HEK293T (cell line): Measurements from ENCODE around the gene KAT6B.

Source experiments
- BHLHE40 ChIP-seq: fragments of 450-650 bp; IDR thresholded peaks from 2 replicates; pipeline ENCODE4 v1.6.1; 2016; ENCODE audit warnings: mild to moderate bottlenecking, moderate library complexity, borderline replicate concordance
- ELF4 ChIP-seq: fragments of 450-650 bp; IDR thresholded peaks from 2 replicates; pipeline ENCODE4 v1.6.1; 2017; ENCODE audit warnings: antibody characterized with exemption
- FOXK2 ChIP-seq: fragments of 450-650 bp; IDR thresholded peaks from 2 replicates; pipeline ENCODE4 v1.6.1; 2016; ENCODE audit warnings: mild to moderate bottlenecking
- FOXM1 ChIP-seq: fragments of 450-650 bp; IDR thresholded peaks from 2 replicates; pipeline ENCODE4 v1.6.1; 2017; ENCODE audit warnings: mild to moderate bottlenecking, borderline replicate concordance
- NFRKB ChIP-seq: fragments of 450-650 bp; IDR thresholded peaks from 2 replicates; pipeline ENCODE4 v1.6.1; 2016; ENCODE audit warnings: mild to moderate bottlenecking, moderate library complexity
- SP1 ChIP-seq: fragments of 450-650 bp; IDR thresholded peaks from 2 replicates; pipeline ENCODE4 v1.6.1; 2017

- TF ChIP-seq SP1, result no peak
- TF ChIP-seq FOXM1, result no peak
- no peak for TF ChIP-seq NFRKB
- TF ChIP-seq BHLHE40, result no peak
- TF ChIP-seq FOXK2, result no peak
- no peak for TF ChIP-seq ELF4
Measured at GRCh38 chr10:74856940-74857339, 30.5 kb downstream of the KAT6B start.
